Epidermal melanocyte (primary cell): ENCODE results near the gene ALDH1L2.
"Not testable (repeated sequence)": the region's sequence is repeated elsewhere in the genome, so short reads cannot be mapped to it uniquely, and the experiment has no call there.

Source experiments
- DNase-seq: peaks from one replicate; pipeline ENCODE4 v3.0.0; 2011; ENCODE audit warnings: low spot score; ENCODE audit not compliant: insufficient read length

Gene ALDH1L2

GRCh38 chr12:104985206-104985605, 99.1 kb downstream of the ALDH1L2 start:
- DNase-seq = no peak

- DNase-seq = not testable (repeated sequence)
These were observed 106.6 kb downstream of the ALDH1L2 start for GRCh38 chr12:104977688-104978087.

GRCh38 chr12:104976703-104977102, 107.6 kb downstream of the ALDH1L2 start:
- no peak for DNase-seq

GRCh38 chr12:104975587-104976343, 108.5 kb downstream of the ALDH1L2 start:
- no peak for DNase-seq

- no peak for DNase-seq
These were observed 109.5 kb downstream of the ALDH1L2 start for GRCh38 chr12:104974626-104975290.

- no peak for DNase-seq
These were observed 111.0 kb downstream of the ALDH1L2 start for GRCh38 chr12:104973250-104973649.

- DNase-seq = no peak
These were observed 113.0 kb downstream of the ALDH1L2 start for GRCh38 chr12:104971306-104971705.
